NCI-H2029 (cell line): ENCODE measurements around the gene DNAAF2.
"Not testable (repeated sequence)": the region's sequence is repeated elsewhere in the genome, so short reads cannot be mapped to it uniquely, and the experiment has no call there.

ENCODE experiments used
- DNase-seq: peaks from one replicate; lab custom pipeline; 2025; lab: John Stamatoyannopoulos, UW

DNAAF2 gene

DNA sequence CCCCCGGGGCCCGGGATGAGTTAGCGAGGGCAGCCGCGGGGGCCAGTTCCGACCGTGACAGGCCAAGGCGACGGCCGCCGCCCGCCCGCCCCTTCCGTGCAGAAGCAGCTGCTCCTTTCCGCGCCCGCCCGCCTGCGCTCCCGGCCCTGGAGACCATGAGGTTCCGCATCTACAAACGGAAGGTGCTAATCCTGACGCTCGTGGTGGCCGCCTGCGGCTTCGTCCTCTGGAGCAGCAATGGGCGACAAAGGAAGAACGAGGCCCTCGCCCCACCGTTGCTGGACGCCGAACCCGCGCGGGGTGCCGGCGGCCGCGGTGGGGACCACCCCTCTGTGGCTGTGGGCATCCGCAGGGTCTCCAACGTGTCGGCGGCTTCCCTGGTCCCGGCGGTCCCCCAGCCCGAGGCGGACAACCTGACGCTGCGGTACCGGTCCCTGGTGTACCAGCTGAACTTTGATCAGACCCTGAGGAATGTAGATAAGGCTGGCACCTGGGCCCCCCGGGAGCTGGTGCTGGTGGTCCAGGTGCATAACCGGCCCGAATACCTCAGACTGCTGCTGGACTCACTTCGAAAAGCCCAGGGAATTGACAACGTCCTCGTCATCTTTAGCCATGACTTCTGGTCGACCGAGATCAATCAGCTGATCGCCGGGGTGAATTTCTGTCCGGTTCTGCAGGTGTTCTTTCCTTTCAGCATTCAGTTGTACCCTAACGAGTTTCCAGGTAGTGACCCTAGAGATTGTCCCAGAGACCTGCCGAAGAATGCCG lies 13.7 kb downstream of the DNAAF2 start:
- peak; percentile 60 for DNase-seq

DNA sequence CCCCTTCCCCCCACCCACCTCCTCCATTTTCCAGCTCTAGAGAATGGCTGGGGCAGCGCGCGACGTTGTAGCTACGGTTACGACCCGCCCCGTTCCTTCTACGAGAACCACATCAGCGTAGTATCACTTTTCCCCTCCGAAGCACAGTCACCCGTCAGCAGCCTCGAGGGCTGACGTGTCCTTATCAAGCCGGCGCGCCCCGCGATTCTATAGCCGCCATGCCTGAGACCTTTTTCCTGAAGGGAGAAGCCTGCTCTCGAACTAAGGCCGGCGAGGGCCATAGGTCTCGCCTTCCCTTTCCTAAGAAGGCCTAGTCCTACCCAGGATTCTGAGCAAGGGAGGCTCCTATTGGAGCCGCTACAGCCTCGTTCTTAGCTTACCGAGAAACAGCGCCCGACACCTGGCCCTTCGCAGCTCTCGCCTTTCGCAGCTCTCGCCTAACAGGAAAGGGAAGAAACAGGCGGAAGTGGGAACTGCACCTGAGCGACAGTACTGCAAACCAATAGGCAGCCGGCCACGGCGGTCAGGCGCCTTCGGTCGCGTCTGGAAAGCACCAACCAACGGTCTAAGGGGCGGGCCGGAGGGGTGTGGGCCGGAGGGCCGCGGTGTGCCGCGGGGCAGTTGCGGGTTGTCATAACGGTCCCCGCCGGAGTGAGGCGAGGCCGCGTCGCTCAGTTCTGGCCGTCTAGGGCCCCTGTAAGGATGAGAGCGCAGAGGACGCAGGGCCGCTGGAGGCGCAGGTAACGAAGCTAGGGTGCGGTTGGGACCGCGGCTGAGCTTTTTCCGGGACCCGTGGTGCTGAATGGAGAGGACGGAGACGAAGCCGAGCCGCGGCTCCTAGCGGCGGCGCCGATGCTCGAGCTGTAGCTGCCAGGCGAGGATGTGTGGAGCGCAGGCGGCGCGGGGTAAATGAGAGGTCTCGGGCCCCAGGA lies 14.6 kb downstream of the DNAAF2 start, which contains the start of the genes MGAT2 and RPL36AL:
TSS of gene MGAT2 (plus strand) at position 618 of the 932 bp plus-strand sequence. CDS start 470 bp downstream, outside the sequence.
TSS of gene RPL36AL (minus strand) at position 445 of the 932 bp plus-strand sequence. CDS start 1,522 bp downstream, outside the sequence.
- peak; percentile 99 for DNase-seq

DNA sequence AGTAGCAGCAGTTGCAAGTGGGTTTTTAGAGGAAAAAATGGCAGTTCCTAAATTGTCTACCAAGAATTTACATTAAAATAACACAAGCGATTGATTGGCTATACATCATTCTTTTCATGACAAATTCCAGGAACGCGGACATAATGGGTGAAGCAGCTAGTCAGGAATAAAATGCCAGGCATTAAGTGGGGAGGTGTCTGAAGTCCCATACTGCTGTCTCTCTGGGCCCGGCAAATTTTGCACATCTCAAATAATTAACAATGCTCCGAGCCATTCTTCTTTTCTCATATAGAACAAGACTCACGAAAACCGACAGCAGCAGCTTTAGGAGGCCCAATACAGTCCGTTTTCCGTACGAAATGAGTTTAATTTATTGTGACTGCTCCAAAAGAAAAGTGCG lies 15.3 kb downstream of the DNAAF2 start:
- no peak for DNase-seq

DNA sequence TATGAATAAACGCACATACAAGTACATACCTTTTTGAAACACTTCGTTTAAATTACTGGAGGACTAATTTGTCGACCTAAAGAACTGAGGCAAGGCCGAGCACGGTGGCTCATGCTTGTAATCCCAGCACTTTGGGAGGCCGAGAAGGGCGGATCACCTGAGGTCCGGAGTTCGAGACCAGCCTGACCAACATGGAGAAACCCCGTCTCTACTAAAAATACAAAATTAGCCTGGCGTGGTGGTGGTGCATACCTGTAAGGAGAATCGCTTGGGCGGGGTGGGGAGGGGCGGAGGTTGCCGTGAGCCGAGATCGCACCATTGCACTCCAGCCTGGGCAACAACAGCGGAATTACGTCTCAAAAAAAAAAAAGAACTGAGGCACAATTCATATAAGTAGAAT lies 15.8 kb downstream of the DNAAF2 start:
- not testable (repeated sequence) for DNase-seq

DNA sequence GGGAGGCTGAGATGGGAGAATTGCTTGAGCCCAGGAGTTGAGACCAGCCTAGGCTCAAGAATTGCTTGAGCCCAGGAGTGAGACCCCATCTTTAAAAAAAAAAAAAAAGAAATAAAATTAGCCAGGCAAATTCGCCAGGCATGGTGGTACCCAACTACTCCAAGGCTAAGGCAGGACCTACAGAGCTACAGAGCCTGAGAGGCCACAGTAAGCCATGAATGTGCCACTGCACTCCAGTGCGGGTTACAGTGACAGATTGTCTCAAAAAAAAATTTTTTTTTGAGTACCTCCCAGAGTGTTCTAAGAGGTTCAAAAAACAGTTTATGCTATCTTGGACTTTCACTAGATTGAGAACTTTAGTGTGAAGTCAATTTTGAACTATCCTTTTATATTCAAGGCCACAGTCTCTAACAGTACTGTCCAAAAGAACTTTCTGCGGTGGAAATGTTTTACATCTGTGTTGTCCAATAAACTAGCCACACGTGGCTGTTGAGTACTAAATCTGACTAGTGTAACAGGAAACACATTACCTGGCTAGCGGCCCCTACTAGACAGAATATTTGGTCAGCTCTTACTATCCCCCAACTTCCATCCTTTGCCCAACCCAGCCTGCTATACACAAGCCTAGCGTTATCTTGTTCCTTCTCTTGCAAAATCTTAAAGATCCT lies 17.1 kb downstream of the DNAAF2 start:
- DNase-seq, result no peak

DNA sequence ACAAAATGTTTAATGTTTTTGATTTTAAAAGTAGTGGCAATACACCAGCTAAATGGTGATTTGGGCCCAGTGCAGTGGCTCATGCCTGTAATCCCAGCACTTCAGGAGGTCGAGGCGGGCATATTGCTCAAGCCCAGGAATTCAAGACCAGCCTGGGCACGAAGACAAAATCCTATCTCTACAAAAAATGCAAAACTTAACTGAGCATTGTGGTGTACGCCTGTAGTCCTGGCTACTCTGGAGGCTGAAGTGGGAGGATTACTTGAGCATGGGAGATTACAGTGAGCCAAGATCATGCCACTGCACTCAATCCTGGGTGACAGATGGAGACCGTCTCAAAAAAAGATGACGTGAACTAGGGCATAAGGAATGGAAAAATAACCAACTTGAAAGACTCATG lies 19.3 kb downstream of the DNAAF2 start:
- no peak for DNase-seq

DNA sequence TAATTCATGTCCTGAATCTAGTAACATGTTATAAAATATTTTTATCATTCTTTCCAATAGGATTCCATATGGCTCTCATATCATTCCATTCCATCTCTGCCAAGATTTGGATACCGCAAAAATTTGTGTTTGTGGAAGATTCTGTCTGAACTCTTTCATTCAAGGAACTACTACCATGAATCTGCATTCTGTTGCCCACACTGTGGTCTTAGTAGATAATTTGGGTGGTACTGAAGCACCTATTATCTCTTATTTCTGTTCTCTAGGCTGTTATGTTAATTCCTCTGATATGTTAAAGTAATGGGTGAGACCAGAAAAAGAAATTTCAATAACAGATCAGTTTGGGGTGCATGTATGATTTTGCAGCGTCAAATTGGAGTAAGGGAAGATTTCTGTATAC lies 20.8 kb downstream of the DNAAF2 start:
- no peak for DNase-seq

DNA sequence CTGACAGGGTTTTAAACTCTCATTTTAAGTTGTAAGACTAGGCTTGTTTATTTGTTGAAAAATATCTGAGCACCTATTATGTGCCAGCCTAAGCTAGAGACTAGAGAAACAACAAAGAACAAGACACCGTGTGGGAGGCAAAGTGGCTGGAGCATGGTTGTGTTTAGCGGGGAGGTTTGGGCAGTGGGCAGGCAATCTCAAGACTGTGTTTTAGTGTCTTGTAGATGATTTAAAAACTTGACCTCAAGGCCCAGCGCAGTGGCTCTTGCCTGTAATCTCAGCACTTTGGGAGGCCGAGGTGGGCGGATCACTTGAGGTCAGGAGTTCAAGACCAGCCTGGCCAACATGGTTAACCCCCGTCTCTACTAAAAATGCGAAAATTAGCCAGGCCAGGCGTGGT lies 22.4 kb downstream of the DNAAF2 start:
- DNase-seq, result no peak

DNA sequence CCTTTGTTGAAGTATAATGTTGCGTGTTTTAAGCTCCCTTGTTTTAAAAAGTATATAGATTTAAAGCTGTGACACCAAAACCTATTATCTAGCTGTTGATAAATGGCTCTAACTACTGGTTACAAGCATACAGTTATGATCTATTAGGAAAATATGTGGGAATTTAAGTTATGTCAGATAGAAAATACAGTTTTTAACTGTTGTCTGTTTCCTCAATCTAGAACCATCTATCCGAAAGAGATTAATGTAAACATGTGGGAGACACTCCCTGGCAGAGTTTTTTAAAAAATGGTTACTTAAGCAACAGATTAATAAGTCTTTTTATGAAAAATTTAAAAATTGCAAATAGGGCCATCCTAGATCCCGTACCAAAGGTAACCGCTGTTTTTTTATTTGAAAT lies 22.8 kb downstream of the DNAAF2 start:
- DNase-seq, result no peak

DNA sequence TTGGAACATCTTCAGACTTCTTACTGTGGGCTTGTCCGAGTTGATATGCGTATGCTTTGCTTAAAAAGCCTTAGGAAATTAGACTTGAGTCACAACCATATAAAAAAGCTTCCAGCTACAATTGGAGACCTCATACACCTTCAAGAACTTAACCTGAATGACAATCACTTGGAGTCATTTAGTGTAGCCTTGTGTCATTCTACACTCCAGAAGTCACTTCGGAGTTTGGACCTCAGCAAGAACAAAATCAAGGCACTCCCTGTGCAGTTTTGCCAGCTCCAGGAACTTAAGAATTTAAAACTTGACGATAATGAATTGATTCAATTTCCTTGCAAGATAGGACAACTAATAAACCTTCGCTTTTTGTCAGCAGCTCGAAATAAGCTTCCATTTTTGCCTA lies 27.5 kb downstream of the DNAAF2 start:
- no peak for DNase-seq

DNA sequence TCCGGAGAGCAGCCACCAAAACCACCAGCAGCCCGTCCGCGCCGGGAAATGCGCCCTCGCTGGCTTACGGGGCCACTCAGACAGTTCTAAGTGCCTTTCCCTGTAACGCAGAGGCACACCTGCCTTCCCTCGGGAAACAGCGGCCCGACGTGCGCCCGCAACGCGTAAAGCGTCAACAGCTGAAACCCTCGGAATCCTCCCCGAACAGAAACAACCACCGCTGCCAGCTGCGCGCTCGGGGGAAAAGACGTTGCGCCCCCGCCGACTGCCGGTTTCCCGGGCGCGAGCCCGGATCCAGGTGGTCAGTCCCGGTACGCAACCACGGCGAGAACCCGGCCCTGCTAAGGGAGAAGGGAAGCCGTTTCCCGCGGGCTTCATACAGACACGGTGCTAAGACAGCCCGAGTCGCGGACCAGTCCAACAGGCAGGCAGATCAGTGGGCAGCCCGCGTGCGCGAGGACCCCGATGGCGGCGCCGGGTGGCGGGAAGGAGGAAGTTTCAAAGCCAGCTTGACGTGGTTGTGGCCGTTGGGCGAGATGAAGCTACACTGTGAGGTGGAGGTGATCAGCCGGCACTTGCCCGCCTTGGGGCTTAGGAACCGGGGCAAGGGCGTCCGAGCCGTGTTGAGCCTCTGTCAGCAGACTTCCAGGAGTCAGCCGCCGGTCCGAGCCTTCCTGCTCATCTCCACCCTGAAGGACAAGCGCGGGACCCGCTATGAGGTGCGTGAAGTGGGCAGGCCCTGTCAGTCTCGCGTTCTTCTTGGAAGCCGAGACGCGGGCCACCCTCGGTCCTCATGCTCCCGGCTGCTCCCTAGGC lies 36.4 kb downstream of the DNAAF2 start, which contains the start of gene LRR1:
TSS of gene LRR1 (plus strand) at position 456 of the 816 bp plus-strand sequence. CDS start at position 537, 81 bp downstream.
- peak; percentile 92 for DNase-seq

DNA sequence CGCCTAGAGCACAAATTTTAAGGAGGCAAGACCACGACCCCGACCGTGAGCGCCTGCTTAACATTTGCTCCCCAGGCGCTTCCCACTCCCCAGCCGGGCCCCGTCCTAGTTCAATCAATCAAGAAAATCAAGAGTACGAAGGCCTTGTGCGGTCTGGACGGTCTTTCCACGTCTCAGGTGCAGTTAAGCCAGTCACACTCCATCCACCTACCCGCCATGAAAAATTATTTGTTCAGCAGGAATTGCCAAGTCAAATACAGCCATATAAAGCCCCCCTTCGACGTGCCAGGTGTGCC lies 36.9 kb downstream of the DNAAF2 start:
- no peak for DNase-seq

DNA sequence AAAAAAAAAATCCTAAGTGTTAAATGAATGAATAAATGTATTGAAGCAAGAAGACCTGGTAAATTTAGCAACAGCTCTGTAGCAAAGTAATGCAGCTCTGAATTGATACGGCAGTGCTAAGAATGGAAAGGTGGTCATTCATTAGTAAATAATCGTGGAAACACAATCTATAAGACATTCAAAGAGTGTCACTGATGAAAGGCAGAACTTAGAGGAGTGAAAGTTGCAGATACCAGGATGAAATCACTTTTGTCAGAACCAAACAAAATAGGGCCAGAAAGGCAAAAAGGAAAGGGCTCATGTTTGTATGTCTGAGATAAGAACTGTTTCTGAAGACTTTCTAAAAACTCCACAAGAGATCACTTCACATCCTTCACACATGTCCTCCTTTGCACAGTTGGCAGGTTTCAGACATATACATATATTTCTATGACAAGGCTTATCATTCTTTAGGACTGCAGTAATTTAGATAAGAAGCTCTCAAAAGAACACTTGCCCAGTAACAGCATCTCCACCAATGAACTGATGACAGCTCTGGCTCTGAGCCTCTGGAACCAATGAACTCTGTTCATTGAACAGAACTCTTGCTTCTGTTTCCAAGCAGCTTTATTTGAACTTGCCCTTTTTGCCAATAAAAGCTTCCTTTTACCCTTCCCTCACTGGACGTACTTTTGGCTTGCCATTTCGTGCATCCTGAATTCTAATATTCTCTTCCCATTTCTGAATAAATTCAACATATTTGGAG lies 40.5 kb downstream of the DNAAF2 start:
- DNase-seq, result no peak

DNA sequence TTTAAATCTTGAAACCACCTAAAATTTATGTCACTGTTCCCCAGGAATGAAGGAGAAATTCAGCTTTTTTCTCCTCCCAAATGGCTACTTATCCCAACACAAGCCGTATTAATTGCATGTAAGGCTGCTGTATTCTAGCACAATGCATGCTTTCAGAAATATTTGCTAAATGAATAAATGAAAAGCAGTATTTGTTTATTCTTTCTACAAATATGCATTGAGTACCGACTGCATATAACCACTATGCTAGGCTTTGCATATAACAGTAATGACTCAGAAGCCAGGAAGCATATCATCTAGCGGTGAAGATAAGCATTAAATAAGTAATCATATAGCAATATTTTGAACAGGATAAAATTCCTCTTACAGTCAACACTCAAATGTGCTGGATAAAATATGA lies 42.0 kb downstream of the DNAAF2 start:
- no peak for DNase-seq

DNA sequence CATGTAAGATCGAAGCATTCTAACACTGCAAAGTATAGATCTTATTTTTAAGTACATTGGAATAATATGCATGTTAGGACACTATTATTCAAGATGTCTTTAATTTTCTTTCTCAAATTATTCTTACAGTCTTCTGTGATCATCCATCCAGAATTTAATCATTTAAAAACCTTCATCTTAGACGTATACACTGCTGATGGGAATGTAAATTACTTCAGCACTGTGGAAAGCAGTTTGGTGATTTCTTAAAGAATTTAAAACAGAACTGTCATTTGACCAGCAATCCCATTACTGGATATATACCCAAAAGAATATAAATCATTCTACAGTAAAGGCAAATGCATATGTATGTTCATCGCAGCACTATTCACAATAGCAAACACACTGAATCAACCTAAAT lies 45.7 kb downstream of the DNAAF2 start:
- DNase-seq, result no peak

DNA sequence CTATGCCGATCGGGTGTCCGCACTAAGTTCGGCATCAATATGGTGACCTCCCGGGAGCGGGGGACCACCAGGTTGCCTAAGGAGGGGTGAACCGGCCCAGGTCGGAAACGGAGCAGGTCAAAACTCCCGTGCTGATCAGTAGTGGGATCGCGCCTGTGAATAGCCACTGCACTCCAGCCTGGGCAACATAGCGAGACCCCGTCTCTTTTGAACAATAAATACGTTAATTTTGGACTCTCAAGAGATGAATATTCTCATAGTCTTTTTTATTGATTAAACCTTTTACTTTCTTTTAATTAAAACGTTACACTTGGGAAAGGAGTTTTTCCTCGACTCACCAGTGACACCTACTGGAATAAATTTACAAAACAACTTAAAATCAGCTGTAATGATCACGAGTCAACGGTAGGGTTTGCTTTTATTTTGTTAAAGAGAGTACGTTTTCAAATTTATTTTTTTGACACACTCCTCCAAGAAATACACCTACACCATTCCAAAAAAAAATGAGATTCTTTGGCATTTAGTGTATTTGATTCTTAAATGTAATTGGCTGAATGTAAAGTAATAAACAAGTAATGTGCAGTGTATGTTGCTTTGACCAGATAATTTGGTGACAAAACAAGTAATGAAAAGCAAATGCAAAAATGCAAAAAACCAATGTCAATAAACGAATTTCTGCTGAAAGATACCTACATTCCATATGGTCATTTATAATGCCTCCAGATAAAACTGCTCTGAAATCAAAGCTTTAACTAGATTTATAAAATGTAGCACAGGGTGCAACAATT lies 48.2 kb downstream of the DNAAF2 start:
- DNase-seq, result peak; percentile 70

DNA sequence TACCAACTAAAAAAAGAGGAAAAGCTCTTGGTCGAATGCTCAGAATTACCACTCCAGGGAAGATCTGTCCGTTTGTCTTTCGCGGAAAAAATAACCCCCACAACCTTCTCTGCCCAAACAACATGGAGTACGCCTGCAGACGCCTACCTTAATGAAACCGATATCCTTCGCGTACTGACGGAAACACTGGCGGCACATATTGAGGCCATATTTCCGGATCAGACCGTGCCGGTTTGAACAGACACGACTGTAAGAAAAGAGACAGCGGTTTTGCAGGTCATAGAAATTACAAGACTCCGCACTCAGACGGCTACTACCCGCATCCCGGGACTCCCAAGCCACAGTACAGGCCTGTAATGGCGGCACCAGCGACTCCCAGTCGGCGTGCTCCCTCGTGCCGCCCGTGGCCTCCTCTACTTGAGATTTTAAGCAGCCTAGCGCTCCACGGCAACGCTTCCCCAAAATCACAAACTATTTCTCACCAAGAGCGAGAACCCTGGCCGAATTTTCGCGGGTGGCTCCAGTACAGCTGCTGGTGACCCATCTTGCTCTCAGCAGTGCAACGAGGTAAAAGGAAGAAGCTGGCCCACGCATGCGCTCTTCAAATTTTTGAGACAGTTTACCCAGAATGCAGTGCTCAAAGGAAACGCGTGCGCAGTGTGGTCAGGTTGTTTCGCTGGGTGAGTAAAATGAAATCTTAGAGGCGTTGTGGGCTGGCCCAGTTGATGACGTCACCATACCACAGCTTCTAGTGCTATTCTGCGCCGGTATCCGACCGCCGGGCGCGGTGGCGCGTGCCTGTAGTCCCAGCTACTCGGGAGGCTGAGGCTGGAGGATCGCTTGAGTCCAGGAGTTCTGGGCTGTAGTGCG lies 49.0 kb downstream of the DNAAF2 start, which contains the start of gene RPS29:
TSS of gene RPS29 (minus strand) at position 578 of the 870 bp plus-strand sequence. CDS start at position 544, 34 bp downstream.
- DNase-seq, result peak; percentile 99

DNA sequence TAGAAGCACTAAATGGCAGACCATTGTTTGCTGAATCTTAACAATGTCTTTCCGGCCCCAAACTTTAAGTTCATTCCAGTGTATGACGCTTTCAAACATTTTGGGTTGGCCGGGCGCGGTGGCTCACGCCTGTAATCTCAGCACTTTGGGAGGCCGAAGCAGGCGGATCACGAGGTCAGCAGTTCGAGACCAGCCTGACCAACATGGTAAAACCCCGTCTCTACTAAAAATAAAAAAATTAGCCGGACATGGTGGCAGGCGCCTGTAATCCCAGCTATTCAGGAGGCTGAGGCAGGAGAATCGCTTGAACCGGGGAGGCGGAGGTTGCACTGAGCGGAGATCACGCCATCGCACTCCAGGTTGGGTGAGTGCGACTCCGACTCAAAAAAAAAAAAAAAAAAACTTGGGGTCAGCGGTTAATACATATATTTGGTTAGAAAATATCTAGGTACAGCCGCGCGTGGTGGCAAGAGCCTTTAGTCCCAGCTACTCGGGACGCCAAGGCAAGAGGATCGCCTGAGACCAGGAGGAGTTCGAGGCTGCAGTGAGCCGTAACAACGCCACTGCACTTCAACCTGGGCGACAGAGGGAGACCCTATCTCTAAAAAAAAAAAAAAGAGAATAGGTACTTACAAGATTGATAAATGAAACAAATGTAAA lies 49.9 kb downstream of the DNAAF2 start:
- DNase-seq, result not testable (repeated sequence)
